WTC11 (cell line): ENCODE results near the gene OPCML.

ENCODE experiments used
- CREB1 ChIP-seq: sonication (generic); formaldehyde crosslinking; IDR thresholded peaks from 2 replicates; pipeline ENCODE4 v1.8.0; 2023; ENCODE audit warnings: mild to moderate bottlenecking, missing genetic modification reagents
- GABPB1 ChIP-seq: sonication (generic); formaldehyde crosslinking; IDR thresholded peaks from 2 replicates; pipeline ENCODE4 v1.8.1; 2023; ENCODE audit warnings: mild to moderate bottlenecking, missing genetic modification reagents
- MYBL2 ChIP-seq: sonication (generic); formaldehyde crosslinking; IDR thresholded peaks from 2 replicates; pipeline ENCODE4 v1.8.1; 2023; ENCODE audit warnings: mild to moderate bottlenecking, moderate library complexity, missing genetic modification reagents
- ZBTB21 ChIP-seq: sonication (generic); formaldehyde crosslinking; IDR thresholded peaks from 2 replicates; pipeline ENCODE4 v1.8.1; 2023; ENCODE audit warnings: mild to moderate bottlenecking, missing genetic modification reagents, borderline replicate concordance
- ZNF121 ChIP-seq: sonication (generic); formaldehyde crosslinking; IDR thresholded peaks from 2 replicates; pipeline ENCODE4 v1.8.0; 2023; ENCODE audit warnings: missing genetic modification reagents
- ZNF317 ChIP-seq: sonication (generic); formaldehyde crosslinking; IDR thresholded peaks from 2 replicates; pipeline ENCODE4 v1.8.1; 2023; ENCODE audit warnings: low read depth, mild to moderate bottlenecking, moderate library complexity, missing genetic modification reagents, borderline replicate concordance
- TF ChIP-seq, protein P1 (sequence below): fragments of 200-600 bp; IDR thresholded peaks from 2 replicates; pipeline ENCODE4 v1.8.0; 2022; ENCODE audit warnings: antibody characterized with exemption
- TF ChIP-seq, protein P2 (sequence below): sonication (generic); formaldehyde crosslinking; IDR thresholded peaks from 2 replicates; pipeline ENCODE4 v1.8.0; 2022; ENCODE audit warnings: mild to moderate bottlenecking, missing genetic modification reagents
- TF ChIP-seq, protein P3 (sequence below): sonication (generic); formaldehyde crosslinking; IDR thresholded peaks from 2 replicates; pipeline ENCODE4 v1.8.0; 2023; ENCODE audit warnings: mild to moderate bottlenecking, missing genetic modification reagents
- TF ChIP-seq, protein P4 (sequence below): sonication (generic); formaldehyde crosslinking; IDR thresholded peaks from 2 replicates; pipeline ENCODE4 v1.8.1; 2023; ENCODE audit warnings: mild to moderate bottlenecking, missing genetic modification reagents, borderline replicate concordance
- TF ChIP-seq, protein P5 (sequence below): sonication (generic); formaldehyde crosslinking; IDR thresholded peaks from 2 replicates; pipeline ENCODE4 v1.8.1; 2023; ENCODE audit warnings: mild to moderate bottlenecking, missing genetic modification reagents, moderate library complexity

DNA sequence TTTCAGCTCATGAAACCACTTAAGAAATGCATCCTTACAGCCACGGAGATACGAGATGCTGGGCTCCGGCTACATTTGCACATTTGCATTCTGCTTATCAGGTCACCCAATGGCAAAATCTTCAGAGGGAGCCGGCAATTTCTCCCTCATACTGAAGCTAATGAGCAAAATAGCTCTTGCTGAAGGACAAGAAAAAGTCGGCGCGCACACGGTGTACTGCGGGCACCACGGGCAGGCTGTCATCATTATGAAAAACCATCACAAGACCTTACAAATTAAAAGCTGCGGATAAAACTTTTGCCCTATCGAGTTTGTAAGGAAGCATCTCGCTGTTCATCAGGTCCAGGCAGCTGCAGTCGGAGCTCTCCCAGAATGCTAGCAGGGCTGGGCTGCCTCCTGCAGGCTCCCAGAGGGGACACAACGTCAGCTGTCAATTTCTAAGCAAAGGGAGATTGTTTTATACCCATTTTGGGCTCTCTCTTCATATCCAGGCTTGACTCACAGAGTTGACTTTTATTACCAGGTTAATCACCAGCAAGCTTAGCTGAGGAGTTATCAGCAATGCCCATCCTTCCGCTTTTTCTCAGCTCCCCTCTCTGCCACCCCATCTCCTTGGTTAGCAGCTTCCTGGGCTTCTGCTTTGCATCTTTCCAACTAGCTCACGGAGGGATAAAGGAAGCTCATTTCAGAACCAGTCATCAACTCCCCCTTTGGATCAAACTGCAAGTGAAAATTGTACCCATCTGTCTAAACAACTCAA lies 375.1 kb downstream of the OPCML start:
- TF ChIP-seq, protein P1, sequence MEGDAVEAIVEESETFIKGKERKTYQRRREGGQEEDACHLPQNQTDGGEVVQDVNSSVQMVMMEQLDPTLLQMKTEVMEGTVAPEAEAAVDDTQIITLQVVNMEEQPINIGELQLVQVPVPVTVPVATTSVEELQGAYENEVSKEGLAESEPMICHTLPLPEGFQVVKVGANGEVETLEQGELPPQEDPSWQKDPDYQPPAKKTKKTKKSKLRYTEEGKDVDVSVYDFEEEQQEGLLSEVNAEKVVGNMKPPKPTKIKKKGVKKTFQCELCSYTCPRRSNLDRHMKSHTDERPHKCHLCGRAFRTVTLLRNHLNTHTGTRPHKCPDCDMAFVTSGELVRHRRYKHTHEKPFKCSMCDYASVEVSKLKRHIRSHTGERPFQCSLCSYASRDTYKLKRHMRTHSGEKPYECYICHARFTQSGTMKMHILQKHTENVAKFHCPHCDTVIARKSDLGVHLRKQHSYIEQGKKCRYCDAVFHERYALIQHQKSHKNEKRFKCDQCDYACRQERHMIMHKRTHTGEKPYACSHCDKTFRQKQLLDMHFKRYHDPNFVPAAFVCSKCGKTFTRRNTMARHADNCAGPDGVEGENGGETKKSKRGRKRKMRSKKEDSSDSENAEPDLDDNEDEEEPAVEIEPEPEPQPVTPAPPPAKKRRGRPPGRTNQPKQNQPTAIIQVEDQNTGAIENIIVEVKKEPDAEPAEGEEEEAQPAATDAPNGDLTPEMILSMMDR, result no peak
- TF ChIP-seq MYBL2 (CRISPR knock-in tag), result no peak
- no peak for TF ChIP-seq ZNF317 (CRISPR knock-in tag)
- TF ChIP-seq, protein P2, sequence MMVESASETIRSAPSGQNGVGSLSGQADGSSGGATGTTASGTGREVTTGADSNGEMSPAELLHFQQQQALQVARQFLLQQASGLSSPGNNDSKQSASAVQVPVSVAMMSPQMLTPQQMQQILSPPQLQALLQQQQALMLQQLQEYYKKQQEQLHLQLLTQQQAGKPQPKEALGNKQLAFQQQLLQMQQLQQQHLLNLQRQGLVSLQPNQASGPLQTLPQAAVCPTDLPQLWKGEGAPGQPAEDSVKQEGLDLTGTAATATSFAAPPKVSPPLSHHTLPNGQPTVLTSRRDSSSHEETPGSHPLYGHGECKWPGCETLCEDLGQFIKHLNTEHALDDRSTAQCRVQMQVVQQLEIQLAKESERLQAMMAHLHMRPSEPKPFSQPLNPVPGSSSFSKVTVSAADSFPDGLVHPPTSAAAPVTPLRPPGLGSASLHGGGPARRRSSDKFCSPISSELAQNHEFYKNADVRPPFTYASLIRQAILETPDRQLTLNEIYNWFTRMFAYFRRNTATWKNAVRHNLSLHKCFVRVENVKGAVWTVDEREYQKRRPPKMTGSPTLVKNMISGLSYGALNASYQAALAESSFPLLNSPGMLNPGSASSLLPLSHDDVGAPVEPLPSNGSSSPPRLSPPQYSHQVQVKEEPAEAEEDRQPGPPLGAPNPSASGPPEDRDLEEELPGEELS, result no peak
- no peak for TF ChIP-seq ZBTB21
- no peak for TF ChIP-seq GABPB1 (CRISPR knock-in tag)
- TF ChIP-seq, protein P3, sequence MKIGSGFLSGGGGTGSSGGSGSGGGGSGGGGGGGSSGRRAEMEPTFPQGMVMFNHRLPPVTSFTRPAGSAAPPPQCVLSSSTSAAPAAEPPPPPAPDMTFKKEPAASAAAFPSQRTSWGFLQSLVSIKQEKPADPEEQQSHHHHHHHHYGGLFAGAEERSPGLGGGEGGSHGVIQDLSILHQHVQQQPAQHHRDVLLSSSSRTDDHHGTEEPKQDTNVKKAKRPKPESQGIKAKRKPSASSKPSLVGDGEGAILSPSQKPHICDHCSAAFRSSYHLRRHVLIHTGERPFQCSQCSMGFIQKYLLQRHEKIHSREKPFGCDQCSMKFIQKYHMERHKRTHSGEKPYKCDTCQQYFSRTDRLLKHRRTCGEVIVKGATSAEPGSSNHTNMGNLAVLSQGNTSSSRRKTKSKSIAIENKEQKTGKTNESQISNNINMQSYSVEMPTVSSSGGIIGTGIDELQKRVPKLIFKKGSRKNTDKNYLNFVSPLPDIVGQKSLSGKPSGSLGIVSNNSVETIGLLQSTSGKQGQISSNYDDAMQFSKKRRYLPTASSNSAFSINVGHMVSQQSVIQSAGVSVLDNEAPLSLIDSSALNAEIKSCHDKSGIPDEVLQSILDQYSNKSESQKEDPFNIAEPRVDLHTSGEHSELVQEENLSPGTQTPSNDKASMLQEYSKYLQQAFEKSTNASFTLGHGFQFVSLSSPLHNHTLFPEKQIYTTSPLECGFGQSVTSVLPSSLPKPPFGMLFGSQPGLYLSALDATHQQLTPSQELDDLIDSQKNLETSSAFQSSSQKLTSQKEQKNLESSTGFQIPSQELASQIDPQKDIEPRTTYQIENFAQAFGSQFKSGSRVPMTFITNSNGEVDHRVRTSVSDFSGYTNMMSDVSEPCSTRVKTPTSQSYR (CRISPR knock-in tag), result no peak
- TF ChIP-seq, protein P4, sequence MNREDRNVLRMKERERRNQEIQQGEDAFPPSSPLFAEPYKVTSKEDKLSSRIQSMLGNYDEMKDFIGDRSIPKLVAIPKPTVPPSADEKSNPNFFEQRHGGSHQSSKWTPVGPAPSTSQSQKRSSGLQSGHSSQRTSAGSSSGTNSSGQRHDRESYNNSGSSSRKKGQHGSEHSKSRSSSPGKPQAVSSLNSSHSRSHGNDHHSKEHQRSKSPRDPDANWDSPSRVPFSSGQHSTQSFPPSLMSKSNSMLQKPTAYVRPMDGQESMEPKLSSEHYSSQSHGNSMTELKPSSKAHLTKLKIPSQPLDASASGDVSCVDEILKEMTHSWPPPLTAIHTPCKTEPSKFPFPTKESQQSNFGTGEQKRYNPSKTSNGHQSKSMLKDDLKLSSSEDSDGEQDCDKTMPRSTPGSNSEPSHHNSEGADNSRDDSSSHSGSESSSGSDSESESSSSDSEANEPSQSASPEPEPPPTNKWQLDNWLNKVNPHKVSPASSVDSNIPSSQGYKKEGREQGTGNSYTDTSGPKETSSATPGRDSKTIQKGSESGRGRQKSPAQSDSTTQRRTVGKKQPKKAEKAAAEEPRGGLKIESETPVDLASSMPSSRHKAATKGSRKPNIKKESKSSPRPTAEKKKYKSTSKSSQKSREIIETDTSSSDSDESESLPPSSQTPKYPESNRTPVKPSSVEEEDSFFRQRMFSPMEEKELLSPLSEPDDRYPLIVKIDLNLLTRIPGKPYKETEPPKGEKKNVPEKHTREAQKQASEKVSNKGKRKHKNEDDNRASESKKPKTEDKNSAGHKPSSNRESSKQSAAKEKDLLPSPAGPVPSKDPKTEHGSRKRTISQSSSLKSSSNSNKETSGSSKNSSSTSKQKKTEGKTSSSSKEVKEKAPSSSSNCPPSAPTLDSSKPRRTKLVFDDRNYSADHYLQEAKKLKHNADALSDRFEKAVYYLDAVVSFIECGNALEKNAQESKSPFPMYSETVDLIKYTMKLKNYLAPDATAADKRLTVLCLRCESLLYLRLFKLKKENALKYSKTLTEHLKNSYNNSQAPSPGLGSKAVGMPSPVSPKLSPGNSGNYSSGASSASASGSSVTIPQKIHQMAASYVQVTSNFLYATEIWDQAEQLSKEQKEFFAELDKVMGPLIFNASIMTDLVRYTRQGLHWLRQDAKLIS (CRISPR knock-in tag), result no peak
- TF ChIP-seq CREB1 (CRISPR knock-in tag), result no peak
- TF ChIP-seq, protein P5, sequence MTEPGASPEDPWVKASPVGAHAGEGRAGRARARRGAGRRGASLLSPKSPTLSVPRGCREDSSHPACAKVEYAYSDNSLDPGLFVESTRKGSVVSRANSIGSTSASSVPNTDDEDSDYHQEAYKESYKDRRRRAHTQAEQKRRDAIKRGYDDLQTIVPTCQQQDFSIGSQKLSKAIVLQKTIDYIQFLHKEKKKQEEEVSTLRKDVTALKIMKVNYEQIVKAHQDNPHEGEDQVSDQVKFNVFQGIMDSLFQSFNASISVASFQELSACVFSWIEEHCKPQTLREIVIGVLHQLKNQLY (CRISPR knock-in tag), result no peak
- TF ChIP-seq ZNF121 (CRISPR knock-in tag), result no peak
